CD8-positive, alpha-beta memory T cell (primary cell): ENCODE data around the gene SLC23A1. TPM values are rescaled to one million over a fixed set of nuclear protein-coding genes. Genes with fewer than 3 reads are reported as not detected.

Experiments used
- CTCF ChIA-PET: fragments of 350-600 bp; sonication (Branson Sonifier 250); formaldehyde crosslinking; loops from one replicate; lab custom pipeline; 2021; ENCODE audit warnings: antibody characterized with exemption; lab: Charles Lee
- POLR2A ChIA-PET: fragments of 350-600 bp; sonication (Branson Sonifier 250); formaldehyde crosslinking; loops from one replicate; lab custom pipeline; 2021; ENCODE audit warnings: antibody characterized with exemption; lab: Charles Lee
- DNase-seq, 5 donors: peaks; one replicate each; pipeline versions ENCODE4 v3.0.0 to v3.0.0-alpha.2; 2020 to 2022; ENCODE audit warnings: mixed read lengths in 1 of 5
- H3K27ac ChIP-seq: one replicate; pipeline ENCODE4 v1.7.0; 2013; ENCODE audit warnings: low read depth, mild to moderate bottlenecking, low read length, moderate library complexity
- H3K27me3 ChIP-seq: 2 replicates; pipeline ENCODE4 v1.7.0; 2013; ENCODE audit warnings: low read length, mild to moderate bottlenecking; ENCODE audit not compliant: insufficient read depth, poor library complexity, severe bottlenecking
- H3K36me3 ChIP-seq: 2 replicates; pipeline ENCODE4 v1.7.0; 2013; ENCODE audit warnings: mild to moderate bottlenecking, low read length, moderate library complexity; ENCODE audit not compliant: insufficient read depth
- H3K4me1 ChIP-seq: 2 replicates; pipeline ENCODE4 v1.7.0; 2013; ENCODE audit warnings: mild to moderate bottlenecking, low read length, moderate library complexity; ENCODE audit not compliant: insufficient read depth
- H3K4me3 ChIP-seq: 2 replicates; pipeline ENCODE4 v1.7.0; 2013; ENCODE audit warnings: mild to moderate bottlenecking, low read length
- H3K9me3 ChIP-seq: 2 replicates; pipeline ENCODE4 v1.7.0; 2013; ENCODE audit warnings: mild to moderate bottlenecking, low read length
- H3K27ac Mint-ChIP-seq, 8 donors: one replicate each; pipeline ENCODE4 v1.8.0; 2020 to 2021; ENCODE audit warnings: mixed read lengths in 8 of 8, mild to moderate bottlenecking in 6 of 8, inconsistent platforms in 3 of 8, moderate library complexity in 3 of 8
- H3K27me3 Mint-ChIP-seq, 2 donors: one replicate each; pipeline ENCODE4 v1.8.0; 2020 to 2021; ENCODE audit warnings: mixed read lengths in 2 of 2, mild to moderate bottlenecking in 1 of 2, moderate library complexity in 1 of 2
- H3K36me3 Mint-ChIP-seq, 3 donors: one replicate each; pipeline ENCODE4 v1.8.0; 2020 to 2021; ENCODE audit warnings: mixed read lengths in 3 of 3, inconsistent platforms in 1 of 3, mild to moderate bottlenecking in 1 of 3
- H3K4me1 Mint-ChIP-seq, 3 donors: one replicate each; pipeline ENCODE4 v1.8.0; 2020 to 2021; ENCODE audit warnings: mixed read lengths in 3 of 3, inconsistent platforms in 1 of 3, mild to moderate bottlenecking in 1 of 3
- H3K4me3 Mint-ChIP-seq, 7 donors: one replicate each; pipeline ENCODE4 v1.8.0; 2020 to 2021; ENCODE audit warnings: mixed read lengths in 7 of 7, mild to moderate bottlenecking in 6 of 7, moderate library complexity in 4 of 7, inconsistent platforms in 2 of 7
- H3K9me3 Mint-ChIP-seq, 5 donors: one replicate each; pipeline ENCODE4 v1.8.0; 2020 to 2022; ENCODE audit warnings: mixed read lengths in 5 of 5, mild to moderate bottlenecking in 3 of 5, moderate library complexity in 2 of 5, inconsistent platforms in 1 of 5
- polyA plus RNA-seq: library from polyadenylated mRNA; unstranded; fragments of 300-500 nt; fragmentation: Illumina TruSeq; gene quantifications from one replicate; pipeline ENCODE4 v1.2.3, GENCODE V29; 2021
- total RNA-seq, 2 experiments: library from RNA; stranded (reverse); gene quantifications; one replicate each; pipeline ENCODE4 v1.2.3, GENCODE V29; 2021

SLC23A1 gene
- total RNA-seq (under 1 TPM in 1 of 2 experiments, not detected in 1; 0.33 TPM), polyA plus RNA-seq (not detected)

DNA sequence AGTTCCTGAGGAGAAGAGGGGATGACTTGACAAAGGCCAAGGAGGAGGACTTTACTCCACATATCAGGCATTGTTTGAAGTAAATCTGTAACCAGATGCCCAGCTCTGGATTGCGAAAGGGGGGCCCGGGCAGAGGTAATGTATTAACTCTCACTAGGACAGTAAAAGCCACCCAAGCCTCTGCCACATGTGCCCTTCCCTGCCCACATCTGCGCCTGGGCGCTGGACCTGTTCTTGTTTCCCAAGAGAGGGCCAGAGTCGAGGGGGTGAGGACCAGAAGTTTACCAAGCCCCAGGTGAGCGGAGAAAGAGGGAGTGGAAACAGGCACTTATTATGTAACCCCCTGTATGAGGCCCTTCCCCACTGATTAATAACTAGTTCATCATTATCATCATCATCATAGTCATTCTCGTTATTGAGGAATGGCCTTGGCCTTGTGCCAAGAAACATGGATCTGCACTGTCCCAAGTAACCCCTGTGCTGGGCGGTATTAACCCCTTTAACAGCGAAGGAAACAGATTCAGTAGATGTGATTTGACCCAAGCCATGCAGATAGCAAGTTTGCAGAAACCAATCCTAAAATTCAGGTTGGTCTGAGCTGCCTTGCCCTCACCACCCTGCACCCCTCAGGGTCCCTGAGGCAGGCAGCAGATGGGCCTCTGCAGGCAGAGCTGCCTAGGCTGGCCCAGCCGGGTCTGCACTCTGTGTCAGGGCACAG is at the start of gene SLC23A1:
SLC23A1 (minus strand) TSS at position 23 of the 718 bp plus-strand sequence. CDS start 44 bp downstream, outside the sequence.
- Histone ChIP-seq H3K27ac (no peak within 1 kb of the TSS), H3K36me3 (no peaks in the 10 kb centered on the region), H3K4me1 (peaks cover 18% of the 10 kb centered on the region), H3K4me3 (no peak within 1 kb of the TSS), H3K9me3 (no peaks in the 10 kb centered on the region), H3K27me3 (no peaks in the 10 kb centered on the region)
- CTCF ChIA-PET, result no interaction called here
- Mint-ChIP-seq H3K27me3 (no peaks in the 10 kb centered on the region), H3K4me1 (peaks cover 21 to 41% (median 26%) of the 10 kb centered on the region in 3 donors), H3K27ac (peak within 1 kb of the TSS in 7 of 8 donors; percentile 64 to 98 (median 79)), H3K9me3 (no peaks in the 10 kb centered on the region), H3K36me3 (no peaks in the 10 kb centered on the region), H3K4me3 (peak within 1 kb of the TSS in 4 of 7 donors; percentile 35 to 78 (median 51))
- DNase-seq, result peak in 1 of 5 donors; percentile 23
- POLR2A ChIA-PET, result no interaction called here

DNA sequence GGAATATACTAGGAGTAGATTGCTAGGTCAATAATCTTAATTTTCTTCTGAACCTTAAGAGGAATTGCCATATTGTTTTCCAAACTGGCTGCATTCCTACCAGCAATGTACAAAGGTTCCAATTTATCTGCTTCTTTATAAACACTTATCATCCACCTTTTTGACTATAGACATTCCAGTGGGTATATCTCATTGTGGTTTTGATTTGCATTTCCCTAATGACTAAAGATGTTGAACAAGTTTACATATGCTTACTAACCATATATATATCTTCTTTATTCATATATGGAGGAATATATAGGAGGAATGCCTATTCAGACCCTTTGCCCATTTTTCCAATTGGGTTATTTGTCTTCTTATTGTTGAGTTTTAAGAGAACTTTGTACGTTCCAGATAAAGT is 48.6 kb upstream of the SLC23A1 start:
- Mint-ChIP-seq H3K36me3 (peaks cover 0 to 16% (median 4%) of the 10 kb centered on the region in 3 donors), H3K9me3 (no peaks in the 10 kb centered on the region), H3K4me1 (peaks cover 4 to 7% (median 7%) of the 10 kb centered on the region in 3 donors), H3K27me3 (no peaks in the 10 kb centered on the region), H3K4me3 (no peak overlapping the region), H3K27ac (no peak overlapping the region)
- no peak for DNase-seq
- ChIA-PET POLR2A (no interaction called here), CTCF (interaction anchor here (1.1 to 1.4 kb wide), 2 partner anchors 9 to 44 kb away, joined by 3 read pairs; no protein-coding TSS in a partner anchor)
- Histone ChIP-seq H3K4me1 (peaks cover 6% of the 10 kb centered on the region), H3K9me3 (no peaks in the 10 kb centered on the region), H3K27me3 (no peaks in the 10 kb centered on the region), H3K4me3 (no peak overlapping the region), H3K27ac (no peak overlapping the region), H3K36me3 (no peaks in the 10 kb centered on the region)

DNA sequence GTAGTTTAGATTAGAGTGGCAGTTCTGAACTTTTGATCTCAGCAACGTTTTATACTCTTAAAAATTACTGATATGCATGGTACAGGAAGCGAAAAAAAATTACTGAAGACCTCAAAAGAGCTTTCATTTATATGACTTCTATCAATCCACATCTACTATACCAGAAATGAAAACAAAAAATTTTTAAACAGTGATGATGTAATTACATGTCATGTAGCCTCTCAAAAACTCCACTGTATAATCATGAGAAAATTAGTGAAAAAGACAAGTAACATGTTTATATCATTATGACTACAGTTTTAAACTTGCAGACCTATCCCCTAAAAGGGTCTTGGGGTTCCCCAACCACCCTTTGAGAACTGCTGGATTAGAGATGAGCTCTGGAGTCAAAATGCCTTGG is 46.9 kb upstream of the SLC23A1 start:
- Mint-ChIP-seq H3K27me3 (no peaks in the 10 kb centered on the region), H3K36me3 (peaks cover 0 to 23% (median 4%) of the 10 kb centered on the region in 3 donors), H3K4me3 (no peak overlapping the region), H3K4me1 (peaks cover 4 to 7% (median 7%) of the 10 kb centered on the region in 3 donors), H3K27ac (peak overlapping the region in 2 of 8 donors; percentile 38 to 54), H3K9me3 (no peaks in the 10 kb centered on the region)
- Histone ChIP-seq H3K9me3 (no peaks in the 10 kb centered on the region), H3K27me3 (no peaks in the 10 kb centered on the region), H3K4me3 (no peak overlapping the region), H3K4me1 (peaks cover 6% of the 10 kb centered on the region), H3K36me3 (no peaks in the 10 kb centered on the region), H3K27ac (no peak overlapping the region)
- CTCF ChIA-PET, result interaction anchor here (0.7 to 1.4 kb wide), 3 partner anchors 9 to 83 kb away, joined by 3 to 4 read pairs (median 3); partner anchors contain the start of gene DNAJC18
- DNase-seq, result peak in 1 of 5 donors; percentile 51
- POLR2A ChIA-PET, result interaction anchor here (0.5 to 0.7 kb wide), 3 partner anchors 11 to 1339 kb away, joined by 3 to 4 read pairs (median 3); no protein-coding TSS in a partner anchor

DNA sequence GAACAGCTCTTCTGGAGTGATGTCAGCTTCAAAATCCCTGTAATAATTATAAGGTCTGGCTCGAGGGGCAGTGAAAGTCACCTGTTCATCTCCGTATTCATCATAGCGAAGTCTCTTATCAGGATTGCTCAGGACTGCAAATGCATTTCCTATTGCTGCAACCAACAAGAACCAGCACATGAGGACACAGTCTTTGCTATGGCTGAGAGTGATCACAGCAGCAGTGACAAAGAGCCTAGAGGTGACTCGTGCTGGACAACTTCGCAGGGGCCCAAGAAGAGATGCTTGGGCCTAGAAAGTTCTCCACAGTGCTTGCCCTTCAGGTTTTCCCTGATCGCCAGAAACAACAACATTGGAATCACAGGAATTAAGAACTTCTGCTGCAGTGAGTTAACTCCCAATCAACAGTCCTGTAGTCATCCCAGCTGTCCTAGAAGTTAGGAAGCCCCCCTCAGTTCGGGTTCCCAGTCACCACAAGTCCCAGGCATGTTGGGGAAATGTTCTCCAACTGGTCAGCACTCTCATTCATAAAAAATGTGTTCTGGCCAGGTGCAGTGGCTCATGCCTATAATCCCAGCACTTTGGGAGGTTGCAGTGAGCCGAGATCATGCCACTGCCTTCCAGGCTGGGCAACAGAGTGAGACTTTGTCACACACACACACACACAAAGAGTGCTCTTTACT is 43.2 kb upstream of the SLC23A1 start:
- H3K4me3 ChIP-seq, result no peak overlapping the region
- no peaks in the 10 kb centered on the region for H3K27me3 ChIP-seq
- DNase-seq, result no peak
- H3K27ac Mint-ChIP-seq, result peak overlapping the region in 1 of 8 donors; percentile 95
- POLR2A ChIA-PET, result no interaction called here
- H3K4me1 ChIP-seq, result peaks cover 6% of the 10 kb centered on the region
- peaks cover 5 to 30% (median 15%) of the 10 kb centered on the region in 3 donors for H3K36me3 Mint-ChIP-seq
- no peaks in the 10 kb centered on the region for H3K9me3 ChIP-seq
- H3K4me3 Mint-ChIP-seq, result no peak overlapping the region
- peaks cover 6 to 13% (median 10%) of the 10 kb centered on the region in 3 donors for H3K4me1 Mint-ChIP-seq
- H3K27ac ChIP-seq, result no peak overlapping the region
- no peaks in the 10 kb centered on the region for H3K9me3 Mint-ChIP-seq
- H3K36me3 ChIP-seq, result no peaks in the 10 kb centered on the region
- CTCF ChIA-PET, result interaction anchor here (16.6 kb wide), 1 partner anchor 91 kb away, joined by 414 read pairs; no protein-coding TSS in a partner anchor
- H3K27me3 Mint-ChIP-seq, result no peaks in the 10 kb centered on the region

DNA sequence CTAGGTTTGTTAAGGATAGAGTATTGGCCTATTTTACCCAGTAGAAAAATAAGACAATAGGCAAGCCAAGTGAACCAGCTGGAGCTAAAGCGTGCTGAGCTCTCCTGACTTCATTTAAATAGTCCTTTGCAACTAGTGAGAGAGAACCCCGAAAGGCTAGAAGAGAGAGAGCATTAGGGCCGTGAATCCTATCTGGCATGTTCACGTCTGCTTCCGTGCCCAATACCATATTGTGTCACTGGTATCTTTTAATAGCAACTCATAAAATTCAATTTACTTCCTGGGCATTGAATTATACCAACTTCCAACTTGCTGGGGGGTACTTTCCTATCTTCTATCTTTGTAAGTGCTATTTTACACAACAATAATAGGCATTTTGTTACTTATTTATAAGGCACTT is 42.4 kb upstream of the SLC23A1 start:
- Mint-ChIP-seq H3K36me3 (peaks cover 8 to 34% (median 15%) of the 10 kb centered on the region in 3 donors), H3K4me1 (peaks cover 6 to 13% (median 10%) of the 10 kb centered on the region in 3 donors), H3K27ac (no peak overlapping the region), H3K9me3 (no peaks in the 10 kb centered on the region), H3K27me3 (no peaks in the 10 kb centered on the region), H3K4me3 (no peak overlapping the region)
- Histone ChIP-seq H3K4me3 (no peak overlapping the region), H3K4me1 (peaks cover 6% of the 10 kb centered on the region), H3K9me3 (no peaks in the 10 kb centered on the region), H3K27ac (no peak overlapping the region), H3K27me3 (no peaks in the 10 kb centered on the region), H3K36me3 (no peaks in the 10 kb centered on the region)
- POLR2A ChIA-PET, result no interaction called here
- no peak for DNase-seq
- CTCF ChIA-PET, result interaction anchor here (1.0 to 16.6 kb wide), 2 partner anchors 11 to 91 kb away, joined by 3 to 414 read pairs; no protein-coding TSS in a partner anchor

DNA sequence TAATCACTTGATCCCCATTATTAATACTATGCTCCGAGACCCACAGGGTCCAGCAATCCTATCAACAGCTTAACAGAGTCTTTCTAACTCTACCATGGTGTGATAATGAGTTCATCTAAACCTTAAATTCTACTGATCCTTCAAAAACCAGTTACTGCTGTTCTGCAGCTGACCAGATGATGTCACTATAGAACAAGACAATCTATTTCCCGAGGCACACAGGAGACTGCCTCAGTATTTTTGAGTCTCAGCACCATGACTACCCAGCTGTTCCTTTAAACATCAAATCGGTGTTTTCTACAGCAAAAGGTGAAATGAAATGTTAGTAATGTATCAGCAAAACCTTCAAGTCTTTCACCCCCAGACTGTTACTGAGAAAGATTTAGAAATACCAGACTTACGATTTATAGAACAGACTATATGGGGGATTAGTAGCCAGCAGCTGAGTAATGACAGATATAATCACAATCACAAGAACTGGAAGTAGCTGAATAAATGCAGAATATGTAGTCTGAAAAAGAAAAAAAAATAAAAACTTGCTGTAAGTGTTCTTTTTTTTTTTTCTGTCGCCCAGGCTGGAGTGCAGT is 39.3 kb upstream of the SLC23A1 start:
- Mint-ChIP-seq H3K9me3 (no peaks in the 10 kb centered on the region), H3K36me3 (peaks cover 8 to 48% (median 20%) of the 10 kb centered on the region in 3 donors), H3K27ac (peak overlapping the region in 5 of 8 donors; percentile 44 to 82 (median 56)), H3K4me3 (no peak overlapping the region), H3K27me3 (peaks cover 0 to 2% of the 10 kb centered on the region in 2 donors), H3K4me1 (peaks cover 3 to 6% (median 4%) of the 10 kb centered on the region in 3 donors)
- H3K4me3 ChIP-seq, result no peak overlapping the region
- no peaks in the 10 kb centered on the region for H3K9me3 ChIP-seq
- DNase-seq, result peak; percentile 6 to 73 (median 66)
- CTCF ChIA-PET, result interaction anchor here (0.6 to 16.6 kb wide), 40 partner anchors 9 to 268 kb away, joined by 3 to 414 read pairs (median 4); partner anchors contain the start of genes DNAJC18, SMIM33 and STING1
- no peaks in the 10 kb centered on the region for H3K4me1 ChIP-seq
- H3K27ac ChIP-seq, result no peak overlapping the region
- no peaks in the 10 kb centered on the region for H3K36me3 ChIP-seq
- H3K27me3 ChIP-seq, result no peaks in the 10 kb centered on the region
- POLR2A ChIA-PET, result interaction anchor here (0.7 to 1.1 kb wide), 5 partner anchors 17 to 95 kb away, joined by 3 to 4 read pairs (median 3); partner anchors contain the start of gene DNAJC18
